A673 (cell line): ENCODE measurements around the gene PRKG1. TPM values are rescaled to one million over a fixed set of nuclear protein-coding genes. Genes with fewer than 3 reads are reported as not detected.

Source experiments
- BruUV-seq: library from RNA; stranded (reverse); fragments of 400-500 nt; replicated peaks from 2 replicates; lab custom pipeline; 2021; lab: Mats Ljungman, UMichigan
- CTCF ChIA-PET: fragments of 300-600 bp; sonication (Branson Sonifier 250); formaldehyde crosslinking; loops from one replicate; lab custom pipeline; 2022; ENCODE audit warnings: antibody characterized with exemption; lab: Charles Lee
- POLR2A ChIA-PET: fragments of 300-600 bp; sonication (Branson Sonifier 250); formaldehyde crosslinking; loops from one replicate; lab custom pipeline; 2022; ENCODE audit warnings: antibody characterized with exemption; ENCODE audit not compliant: low non-redundant PET; lab: Charles Lee
- DNase-seq: peaks from one replicate; pipeline ENCODE4 v3.0.0-alpha.2; 2015; ENCODE audit warnings: low spot score
- H3K27ac ChIP-seq: fragments of 200-600 bp; sonication (generic); 2 replicates; pipeline ENCODE4 v1.5.1; 2016; ENCODE audit warnings: mixed run types, low read depth, mild to moderate bottlenecking, mixed read lengths, antibody characterized with exemption, low read length; ENCODE audit not compliant: poor library complexity, severe bottlenecking
- H3K27me3 ChIP-seq: fragments of 200-600 bp; sonication (generic); replicated peaks from 2 replicates; pipeline ENCODE4 v1.6.1; 2017; ENCODE audit warnings: mixed run types, low read depth, mild to moderate bottlenecking, mixed read lengths, antibody characterized with exemption, low read length; ENCODE audit not compliant: insufficient read depth, poor library complexity
- H3K36me3 ChIP-seq: fragments of 200-600 bp; sonication (generic); 2 replicates; pipeline ENCODE4 v1.6.1; 2016; ENCODE audit warnings: mixed run types, mild to moderate bottlenecking, mixed read lengths, antibody characterized with exemption, low read length; ENCODE audit not compliant: insufficient read depth, poor library complexity, severe bottlenecking
- H3K4me1 ChIP-seq: fragments of 200-600 bp; sonication (generic); 2 replicates; pipeline ENCODE4 v1.6.1; 2017; ENCODE audit warnings: mixed run types, mild to moderate bottlenecking, mixed read lengths, antibody characterized with exemption, low read length; ENCODE audit not compliant: insufficient read depth, poor library complexity, severe bottlenecking
- H3K4me3 ChIP-seq: fragments of 200-600 bp; sonication (generic); 2 replicates; pipeline ENCODE4 v1.5.1; 2016; ENCODE audit warnings: low read depth, mixed run types, mild to moderate bottlenecking, mixed read lengths, low read length; ENCODE audit not compliant: poor library complexity, severe bottlenecking
- H3K9me3 ChIP-seq: fragments of 200-600 bp; sonication (generic); 2 replicates; pipeline ENCODE4 v1.6.1; 2016; ENCODE audit warnings: mixed run types, low read depth, mild to moderate bottlenecking, mixed read lengths, antibody characterized with exemption, low read length; ENCODE audit not compliant: poor library complexity, severe bottlenecking
- CTCF ChIP-seq: fragments of 300-800, 200-600 bp; sonication (generic); conservative IDR thresholded peaks from 2 replicates; pipeline ENCODE4 v1.5.1; 2017; ENCODE audit warnings: low read depth, mild to moderate bottlenecking, antibody characterized with exemption, low read length, moderate library complexity, mixed read lengths
- EZH2 ChIP-seq: fragments of 200-600 bp; sonication (generic); IDR thresholded peaks from 2 replicates; pipeline ENCODE4 v1.6.1; 2017; ENCODE audit warnings: borderline replicate concordance, low read depth, mild to moderate bottlenecking, mixed read lengths, antibody characterized with exemption, low read length; ENCODE audit not compliant: poor library complexity, severe bottlenecking
- intact Hi-C: fragments of 100-400 bp; cut with micrococcal nuclease; formaldehyde crosslinking; loops from one replicate; pipeline ENCODE4 v1.10.0; 2022; ENCODE audit not compliant: unreplicated experiment
- total RNA-seq: library from RNA; stranded (reverse); gene quantifications from 2 replicates; pipeline ENCODE4 v1.2.3, GENCODE V29; 2021

The PRKG1 gene
- total RNA-seq, 1 experiment from 2014 or later = 0.58 TPM

- no peaks in the 10 kb centered on the region for H3K9me3 ChIP-seq
- no peak overlapping the region for H3K27ac ChIP-seq
- BruUV-seq = no TSS peak
- H3K36me3 ChIP-seq = no peaks in the 10 kb centered on the region
- no peak for TF ChIP-seq CTCF
- TF ChIP-seq EZH2 = no peak
- intact Hi-C loops = no loop called here
- peaks cover 17% of the 10 kb centered on the region for H3K27me3 ChIP-seq
- ChIA-PET CTCF (no interaction called here), POLR2A (no interaction called here)
- no peak overlapping the region for H3K4me3 ChIP-seq
- no peak for DNase-seq
- H3K4me1 ChIP-seq = no peaks in the 10 kb centered on the region
Observed at GRCh38 chr10:51705774-51706173, 631.5 kb downstream of the PRKG1 start.

GRCh38 chr10:51706225-51706624 lies 631.9 kb downstream of the PRKG1 start:
- TF ChIP-seq EZH2 = no peak
- TF ChIP-seq CTCF = no peak
- Histone ChIP-seq H3K36me3 (no peaks in the 10 kb centered on the region), H3K4me3 (no peak overlapping the region), H3K27me3 (peaks cover 17% of the 10 kb centered on the region), H3K4me1 (no peaks in the 10 kb centered on the region), H3K27ac (no peak overlapping the region), H3K9me3 (no peaks in the 10 kb centered on the region)
- ChIA-PET POLR2A (no interaction called here), CTCF (no interaction called here)
- intact Hi-C loops = no loop called here
- no peak for DNase-seq
- BruUV-seq = no TSS peak

- POLR2A ChIA-PET = no interaction called here
- intact Hi-C loops = no loop called here
Observed at GRCh38 chr10:51707392-51707791, 633.1 kb downstream of the PRKG1 start.

More at GRCh38 chr10:51707392-51707791, 633.1 kb downstream of the PRKG1 start:
- Histone ChIP-seq H3K36me3 (no peaks in the 10 kb centered on the region), H3K4me1 (no peaks in the 10 kb centered on the region), H3K27ac (no peak overlapping the region), H3K4me3 (no peak overlapping the region), H3K9me3 (no peaks in the 10 kb centered on the region), H3K27me3 (peaks cover 17% of the 10 kb centered on the region)
- DNase-seq = no peak
- BruUV-seq = no TSS peak
- CTCF ChIA-PET = no interaction called here
- TF ChIP-seq CTCF (no peak), EZH2 (no peak)
